Neural crest cell (in vitro differentiated cells): ENCODE measurements around the gene PNLIP. TPM values are rescaled to one million over a fixed set of nuclear protein-coding genes. Genes with fewer than 3 reads are reported as not detected.

Experiments used
- DNase-seq: peaks from one replicate; pipeline ENCODE4 v3.0.0; 2021; ENCODE audit warnings: low read depth, mixed read lengths, low spot score
- H3K27ac Mint-ChIP-seq: one replicate; pipeline ENCODE4 v1.8.0; 2021; ENCODE audit warnings: mild to moderate bottlenecking, mixed read lengths; ENCODE audit not compliant: unreplicated experiment
- H3K27me3 Mint-ChIP-seq: 2 replicates; pipeline ENCODE4 v1.8.0; 2021; ENCODE audit warnings: low read depth, mild to moderate bottlenecking, mixed read lengths
- H3K36me3 Mint-ChIP-seq: 2 replicates; pipeline ENCODE4 v1.8.0; 2021; ENCODE audit warnings: low read depth, mild to moderate bottlenecking, mixed read lengths
- H3K4me1 Mint-ChIP-seq: 2 replicates; pipeline ENCODE4 v1.8.0; 2021; ENCODE audit warnings: mixed read lengths
- H3K4me3 Mint-ChIP-seq: one replicate; pipeline ENCODE4 v1.8.0; 2021; ENCODE audit warnings: mild to moderate bottlenecking, mixed read lengths
- H3K9me3 Mint-ChIP-seq: 2 replicates; pipeline ENCODE4 v1.8.0; 2021; ENCODE audit warnings: mixed read lengths
- total RNA-seq: library from RNA; stranded (reverse); gene quantifications from 2 replicates; pipeline ENCODE4 v1.2.1, GENCODE V29; 2021
- TF ChIP-seq, protein P1 (sequence below): fragments of 200-600 bp; sonication (generic); conservative IDR thresholded peaks from 2 replicates; pipeline ENCODE4 v1.5.0; 2021; ENCODE audit warnings: antibody characterized with exemption, mild to moderate bottlenecking

Gene PNLIP
- total RNA-seq, 1 donor from 2014 or later = not detected

DNA sequence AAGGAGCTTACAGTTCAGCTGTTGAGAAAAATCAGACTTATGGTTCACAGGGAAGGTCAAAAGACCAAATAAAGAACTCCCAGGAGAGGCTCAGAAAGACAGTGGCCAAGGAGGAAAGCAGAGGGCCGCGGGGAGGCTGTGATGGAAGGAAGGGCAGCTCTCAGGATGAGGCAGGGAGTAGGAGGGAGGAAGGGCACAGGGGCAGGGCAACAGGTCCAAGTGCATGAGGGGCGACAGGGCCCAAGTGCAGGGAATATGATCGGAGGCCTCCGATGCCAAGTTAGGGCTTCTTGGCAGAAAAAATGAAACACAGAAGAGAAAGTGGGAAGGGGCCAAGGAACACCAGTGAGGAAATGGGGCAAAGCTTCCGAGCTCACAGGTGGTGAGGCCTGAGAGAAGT is 61.6 kb downstream of the PNLIP start:
- Mint-ChIP-seq H3K4me1 (peaks cover 5% of the 10 kb centered on the region), H3K36me3 (no peaks in the 10 kb centered on the region), H3K9me3 (no peaks in the 10 kb centered on the region), H3K4me3 (peak overlapping the region; percentile 21), H3K27ac (no peak overlapping the region), H3K27me3 (peaks cover 3% of the 10 kb centered on the region)
- DNase-seq = no peak
- TF ChIP-seq, protein P1, sequence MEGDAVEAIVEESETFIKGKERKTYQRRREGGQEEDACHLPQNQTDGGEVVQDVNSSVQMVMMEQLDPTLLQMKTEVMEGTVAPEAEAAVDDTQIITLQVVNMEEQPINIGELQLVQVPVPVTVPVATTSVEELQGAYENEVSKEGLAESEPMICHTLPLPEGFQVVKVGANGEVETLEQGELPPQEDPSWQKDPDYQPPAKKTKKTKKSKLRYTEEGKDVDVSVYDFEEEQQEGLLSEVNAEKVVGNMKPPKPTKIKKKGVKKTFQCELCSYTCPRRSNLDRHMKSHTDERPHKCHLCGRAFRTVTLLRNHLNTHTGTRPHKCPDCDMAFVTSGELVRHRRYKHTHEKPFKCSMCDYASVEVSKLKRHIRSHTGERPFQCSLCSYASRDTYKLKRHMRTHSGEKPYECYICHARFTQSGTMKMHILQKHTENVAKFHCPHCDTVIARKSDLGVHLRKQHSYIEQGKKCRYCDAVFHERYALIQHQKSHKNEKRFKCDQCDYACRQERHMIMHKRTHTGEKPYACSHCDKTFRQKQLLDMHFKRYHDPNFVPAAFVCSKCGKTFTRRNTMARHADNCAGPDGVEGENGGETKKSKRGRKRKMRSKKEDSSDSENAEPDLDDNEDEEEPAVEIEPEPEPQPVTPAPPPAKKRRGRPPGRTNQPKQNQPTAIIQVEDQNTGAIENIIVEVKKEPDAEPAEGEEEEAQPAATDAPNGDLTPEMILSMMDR = no peak

DNA sequence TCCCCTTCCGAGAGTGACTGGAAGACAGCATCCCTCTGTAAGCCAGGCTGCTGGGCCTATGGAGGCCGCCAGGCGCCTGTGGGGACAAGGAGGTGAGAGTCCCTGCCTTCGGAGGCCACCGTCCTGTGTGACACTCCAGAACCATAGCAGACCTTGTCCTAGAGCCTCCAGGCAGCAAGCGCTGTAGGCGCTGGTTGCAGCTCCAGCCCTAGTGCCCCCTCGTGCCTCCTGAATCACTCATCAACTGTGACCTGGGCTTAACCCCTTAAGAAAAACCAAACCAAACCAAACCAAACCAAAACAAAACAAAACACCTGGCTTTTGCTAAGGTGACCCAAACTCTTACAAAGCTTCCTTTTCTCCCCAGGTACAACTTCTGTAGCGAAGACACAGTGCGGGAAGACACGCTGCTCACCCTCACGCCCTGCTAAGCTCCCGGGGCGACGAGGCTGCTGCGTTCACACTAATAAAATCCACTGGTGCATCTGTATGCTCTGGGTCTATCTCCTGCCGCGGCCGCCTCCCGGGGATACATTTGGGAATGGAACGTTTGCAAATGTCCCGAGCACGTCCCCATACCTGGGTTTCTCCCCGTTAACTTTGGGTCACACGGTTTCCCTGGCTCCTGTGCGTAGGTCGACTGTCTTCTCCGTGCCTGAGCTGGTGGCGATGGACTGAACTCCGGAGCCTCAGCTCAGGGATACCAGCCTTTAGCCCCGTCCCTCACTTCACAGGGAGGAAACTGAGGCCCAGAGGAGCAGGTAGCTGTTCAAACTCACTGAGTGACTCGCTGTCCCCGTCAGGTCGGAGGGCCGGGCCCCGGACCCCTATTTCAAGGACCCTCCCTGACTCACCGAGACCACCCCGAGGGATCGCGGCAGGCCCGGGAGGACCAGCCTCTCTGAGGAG is 63.2 kb downstream of the PNLIP start:
- TF ChIP-seq, protein P1 = no peak
- no peaks in the 10 kb centered on the region for H3K36me3 Mint-ChIP-seq
- no peak for DNase-seq
- H3K9me3 Mint-ChIP-seq = peaks cover 2% of the 10 kb centered on the region
- H3K4me3 Mint-ChIP-seq = peak overlapping the region; percentile 84
- peaks cover 5% of the 10 kb centered on the region for H3K4me1 Mint-ChIP-seq
- H3K27ac Mint-ChIP-seq = no peak overlapping the region
- H3K27me3 Mint-ChIP-seq = peaks cover 3% of the 10 kb centered on the region

DNA sequence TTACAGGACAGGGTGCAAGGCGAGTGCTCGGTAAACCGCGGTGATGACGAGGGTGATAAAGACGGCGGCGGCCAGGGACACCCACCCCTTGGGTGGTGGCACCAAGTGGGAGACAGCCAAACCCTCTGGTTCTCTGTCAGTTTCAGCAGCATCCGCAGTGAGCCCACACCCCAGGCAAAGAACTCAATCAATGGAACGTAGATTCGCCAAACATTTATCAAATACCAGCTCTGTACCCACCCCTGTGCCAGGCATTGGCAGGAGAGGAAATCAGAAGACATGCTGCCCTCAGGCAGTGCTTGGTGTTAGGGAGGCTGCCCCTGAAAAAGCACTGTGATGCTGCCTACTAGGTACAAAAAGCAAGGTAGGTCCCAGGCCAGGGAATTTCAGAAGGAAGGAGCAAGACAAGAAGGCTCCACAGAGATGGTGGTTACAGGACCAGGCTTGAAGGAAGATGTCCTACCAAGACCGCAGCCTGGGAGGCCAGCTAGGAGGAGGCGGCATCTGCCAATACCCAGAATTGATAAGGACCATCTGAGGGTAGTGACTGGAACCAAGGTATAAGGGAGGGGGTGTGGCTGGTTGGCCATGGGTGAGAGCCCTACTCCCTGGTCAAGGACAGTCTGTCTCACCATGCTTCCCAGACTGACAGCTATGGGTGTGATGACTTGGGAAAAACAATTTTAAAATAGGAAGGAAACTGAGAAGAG is 64.9 kb downstream of the PNLIP start:
- Mint-ChIP-seq H3K36me3 (no peaks in the 10 kb centered on the region), H3K27me3 (peaks cover 3% of the 10 kb centered on the region), H3K4me3 (no peak overlapping the region), H3K4me1 (peaks cover 5% of the 10 kb centered on the region), H3K27ac (peak overlapping the region; percentile 50), H3K9me3 (peaks cover 2% of the 10 kb centered on the region)
- DNase-seq = no peak
- TF ChIP-seq, protein P1 = no peak

DNA sequence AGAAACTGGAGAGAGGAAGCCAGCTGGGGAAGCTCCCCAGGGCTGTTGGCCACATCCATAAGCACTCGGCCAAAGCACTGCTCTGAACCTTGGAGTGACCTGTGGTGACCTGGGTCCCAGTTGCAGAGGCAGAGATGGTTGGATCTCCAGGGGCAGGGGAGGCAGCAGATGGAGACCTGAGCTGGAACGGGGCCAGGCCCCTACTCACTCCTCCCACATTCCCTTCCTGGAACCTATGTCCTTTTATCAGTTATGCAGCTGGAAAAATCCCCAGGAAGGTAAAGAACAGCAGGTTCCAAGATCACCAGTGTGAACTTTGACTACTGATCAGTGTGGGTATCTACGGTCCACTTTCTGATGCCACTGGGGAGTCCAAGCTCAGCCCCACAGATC is 65.4 kb downstream of the PNLIP start:
- Mint-ChIP-seq H3K36me3 (no peaks in the 10 kb centered on the region), H3K27me3 (peaks cover 3% of the 10 kb centered on the region), H3K9me3 (peaks cover 2% of the 10 kb centered on the region), H3K4me3 (no peak overlapping the region), H3K4me1 (peaks cover 5% of the 10 kb centered on the region), H3K27ac (peak overlapping the region; percentile 50)
- no peak for DNase-seq
- TF ChIP-seq, protein P1 = no peak

DNA sequence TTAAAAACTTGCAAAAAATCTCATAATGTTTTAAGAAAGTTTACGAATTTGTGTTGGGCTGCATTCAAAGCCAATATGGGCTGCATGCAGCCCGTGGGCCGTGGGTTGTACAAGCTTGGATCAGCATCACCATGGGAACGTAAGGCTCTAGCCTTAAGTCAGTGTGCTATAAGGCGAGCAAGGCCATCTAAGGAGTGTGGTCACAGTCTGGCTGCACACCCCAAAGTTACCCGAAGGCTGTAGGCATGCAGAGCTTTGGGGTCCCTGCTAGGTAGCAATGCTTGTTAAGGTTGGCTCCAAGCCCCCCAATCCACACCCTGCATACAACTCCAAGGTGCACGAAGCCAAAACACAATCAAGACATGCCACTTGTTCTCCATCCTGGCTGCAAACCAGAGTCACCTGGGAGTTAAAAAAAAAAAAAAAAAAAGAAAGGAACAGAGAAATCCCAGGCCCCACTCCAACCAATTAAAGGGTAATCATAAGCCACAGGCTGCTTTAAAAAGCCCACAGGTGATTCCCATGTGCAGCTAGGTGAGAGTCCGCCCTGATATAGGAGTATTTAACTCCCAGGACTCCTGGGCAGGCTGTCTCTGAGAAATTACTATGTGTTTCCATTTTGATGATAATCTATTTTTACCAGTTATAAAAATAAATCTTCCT is 66.5 kb downstream of the PNLIP start:
- Mint-ChIP-seq H3K36me3 (no peaks in the 10 kb centered on the region), H3K4me1 (peaks cover 5% of the 10 kb centered on the region), H3K27me3 (peaks cover 3% of the 10 kb centered on the region), H3K4me3 (no peak overlapping the region), H3K9me3 (peaks cover 2% of the 10 kb centered on the region), H3K27ac (no peak overlapping the region)
- no peak for DNase-seq
- TF ChIP-seq, protein P1 = no peak
